ENCODE results near the gene HTRA1.

DNA sequence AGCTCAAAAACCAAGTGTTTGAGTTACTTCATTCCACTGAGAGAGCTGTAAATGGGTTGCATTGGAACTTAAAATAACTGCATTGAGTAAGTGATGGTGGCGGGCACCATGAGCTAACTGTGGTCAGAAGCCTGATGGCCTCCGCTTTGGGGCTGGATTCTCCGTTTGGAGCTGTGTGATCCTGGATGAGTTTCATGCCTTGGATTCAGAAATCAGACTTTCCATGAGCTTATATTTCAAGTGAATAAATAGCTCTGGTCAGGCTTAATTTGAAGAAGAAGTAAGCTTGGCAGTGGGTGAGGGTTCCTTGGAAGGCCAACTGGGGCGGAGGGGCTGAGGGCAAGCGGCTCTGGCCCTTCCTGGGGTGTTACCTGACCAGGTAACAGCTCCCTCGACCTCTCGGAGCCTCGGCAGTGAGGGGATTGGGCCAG lies 5.6 kb downstream of the HTRA1 start:
- TF ChIP-seq, protein P1, sequence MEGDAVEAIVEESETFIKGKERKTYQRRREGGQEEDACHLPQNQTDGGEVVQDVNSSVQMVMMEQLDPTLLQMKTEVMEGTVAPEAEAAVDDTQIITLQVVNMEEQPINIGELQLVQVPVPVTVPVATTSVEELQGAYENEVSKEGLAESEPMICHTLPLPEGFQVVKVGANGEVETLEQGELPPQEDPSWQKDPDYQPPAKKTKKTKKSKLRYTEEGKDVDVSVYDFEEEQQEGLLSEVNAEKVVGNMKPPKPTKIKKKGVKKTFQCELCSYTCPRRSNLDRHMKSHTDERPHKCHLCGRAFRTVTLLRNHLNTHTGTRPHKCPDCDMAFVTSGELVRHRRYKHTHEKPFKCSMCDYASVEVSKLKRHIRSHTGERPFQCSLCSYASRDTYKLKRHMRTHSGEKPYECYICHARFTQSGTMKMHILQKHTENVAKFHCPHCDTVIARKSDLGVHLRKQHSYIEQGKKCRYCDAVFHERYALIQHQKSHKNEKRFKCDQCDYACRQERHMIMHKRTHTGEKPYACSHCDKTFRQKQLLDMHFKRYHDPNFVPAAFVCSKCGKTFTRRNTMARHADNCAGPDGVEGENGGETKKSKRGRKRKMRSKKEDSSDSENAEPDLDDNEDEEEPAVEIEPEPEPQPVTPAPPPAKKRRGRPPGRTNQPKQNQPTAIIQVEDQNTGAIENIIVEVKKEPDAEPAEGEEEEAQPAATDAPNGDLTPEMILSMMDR (conservative IDR thresholded peaks at IDR 0.05; ENCODE audit: low read depth, low read length): no peak
- TF ChIP-seq CHD1 (IDR thresholded peaks at IDR 0.05; ENCODE audit: low read depth, low read length) (no peak), SMC3 (IDR thresholded peaks at IDR 0.05; ENCODE audit: low read depth, low read length) (no peak), POLR2A (IDR thresholded peaks at IDR 0.05; ENCODE audit: low read depth, low read length) (no peak), MXI1 (IDR thresholded peaks at IDR 0.05; ENCODE audit: borderline replicate concordance, low read depth, low read length) (no peak), RFX5 (IDR thresholded peaks at IDR 0.05; ENCODE audit: low read depth, low read length) (no peak), MAZ (IDR thresholded peaks at IDR 0.05; ENCODE audit: borderline replicate concordance, low read depth, low read length) (no peak), MAFK (IDR thresholded peaks at IDR 0.05; ENCODE audit: low read depth, low read length) (no peak), RAD21 (IDR thresholded peaks at IDR 0.05; ENCODE audit: low read length) (no peak), CEBPB (IDR thresholded peaks at IDR 0.05; ENCODE audit: low read depth, low read length) (no peak), RCOR1 (IDR thresholded peaks at IDR 0.05; ENCODE audit: insufficient replicate concordance, low read length) (no peak), FOS (IDR thresholded peaks at IDR 0.05; ENCODE audit: low read depth, low read length) (no peak)
- TF ChIP-seq, protein P2, sequence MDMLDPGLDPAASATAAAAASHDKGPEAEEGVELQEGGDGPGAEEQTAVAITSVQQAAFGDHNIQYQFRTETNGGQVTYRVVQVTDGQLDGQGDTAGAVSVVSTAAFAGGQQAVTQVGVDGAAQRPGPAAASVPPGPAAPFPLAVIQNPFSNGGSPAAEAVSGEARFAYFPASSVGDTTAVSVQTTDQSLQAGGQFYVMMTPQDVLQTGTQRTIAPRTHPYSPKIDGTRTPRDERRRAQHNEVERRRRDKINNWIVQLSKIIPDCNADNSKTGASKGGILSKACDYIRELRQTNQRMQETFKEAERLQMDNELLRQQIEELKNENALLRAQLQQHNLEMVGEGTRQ (IDR thresholded peaks at IDR 0.05; ENCODE audit: low read depth, low read length): no peak
- TF ChIP-seq, protein P3, sequence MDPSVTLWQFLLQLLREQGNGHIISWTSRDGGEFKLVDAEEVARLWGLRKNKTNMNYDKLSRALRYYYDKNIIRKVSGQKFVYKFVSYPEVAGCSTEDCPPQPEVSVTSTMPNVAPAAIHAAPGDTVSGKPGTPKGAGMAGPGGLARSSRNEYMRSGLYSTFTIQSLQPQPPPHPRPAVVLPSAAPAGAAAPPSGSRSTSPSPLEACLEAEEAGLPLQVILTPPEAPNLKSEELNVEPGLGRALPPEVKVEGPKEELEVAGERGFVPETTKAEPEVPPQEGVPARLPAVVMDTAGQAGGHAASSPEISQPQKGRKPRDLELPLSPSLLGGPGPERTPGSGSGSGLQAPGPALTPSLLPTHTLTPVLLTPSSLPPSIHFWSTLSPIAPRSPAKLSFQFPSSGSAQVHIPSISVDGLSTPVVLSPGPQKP (IDR thresholded peaks at IDR 0.05; ENCODE audit: borderline replicate concordance, low read depth, low read length): no peak

Measured in IMR-90 (cell line).